ENCODE data around the gene BST2. TPM values are rescaled to one million over a fixed set of nuclear protein-coding genes. Genes with fewer than 3 reads are reported as not detected.
"Not testable (repeated sequence)": the region's sequence is repeated elsewhere in the genome, so short reads cannot be mapped to it uniquely, and the experiment has no call there.

The BST2 gene
- total RNA-seq, 2 donors from 2014 or later = 40.9 to 75.0 TPM

DNA sequence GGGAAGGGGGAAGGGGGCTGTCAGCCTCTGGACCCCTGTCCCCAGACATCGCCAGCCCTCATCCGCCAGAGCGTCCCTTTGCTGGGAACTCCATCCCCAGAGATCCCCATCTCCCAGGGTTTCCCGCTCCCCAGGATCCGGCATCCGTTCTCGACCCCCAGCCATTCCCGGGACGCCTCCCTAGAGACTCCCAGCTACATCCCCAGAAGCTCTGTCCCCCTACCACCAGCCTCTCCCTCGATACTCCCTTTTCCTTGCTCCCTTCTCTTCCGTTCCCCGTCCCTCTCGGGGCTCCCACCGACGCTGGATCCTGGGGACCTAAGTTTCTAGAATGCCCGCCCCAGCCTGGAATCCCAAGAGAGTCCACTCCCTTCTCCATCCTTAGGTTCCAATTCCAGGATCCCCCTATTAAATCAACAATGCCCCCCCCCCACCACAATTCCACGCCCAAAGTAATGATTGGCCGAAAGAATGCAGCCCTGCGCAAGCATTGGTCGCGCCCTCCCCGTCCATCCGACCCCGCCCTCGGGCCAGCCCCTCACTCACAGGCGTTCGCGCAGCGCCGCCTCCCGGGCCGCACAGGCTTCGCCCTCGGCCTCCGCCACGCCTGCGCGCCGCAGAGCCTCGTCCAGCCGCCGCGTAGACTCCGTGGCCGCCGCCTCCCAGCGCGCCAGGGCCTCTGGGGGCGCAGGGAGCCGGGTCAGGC, 14.6 kb downstream of the BST2 start:
- H3K36me3 Mint-ChIP-seq (ENCODE audit: insufficient read depth in 2 of 2) = no peaks in the 10 kb centered on the region
- DNase-seq = peak; percentile 95 to 97
- H3K27ac Mint-ChIP-seq = no peak overlapping the region
- H3K4me3 Mint-ChIP-seq = peak overlapping the region; percentile 94 to 100
- H3K4me1 Mint-ChIP-seq (ENCODE audit: low read depth) = peaks cover 18% of the 10 kb centered on the region
- peaks cover 10% of the 10 kb centered on the region for H3K27me3 Mint-ChIP-seq (ENCODE audit: low read depth)
- ATAC-seq (replicated peaks in 1 of 2) = peak; percentile 99 to 100
- H3K9me3 Mint-ChIP-seq = no peaks in the 10 kb centered on the region

DNA sequence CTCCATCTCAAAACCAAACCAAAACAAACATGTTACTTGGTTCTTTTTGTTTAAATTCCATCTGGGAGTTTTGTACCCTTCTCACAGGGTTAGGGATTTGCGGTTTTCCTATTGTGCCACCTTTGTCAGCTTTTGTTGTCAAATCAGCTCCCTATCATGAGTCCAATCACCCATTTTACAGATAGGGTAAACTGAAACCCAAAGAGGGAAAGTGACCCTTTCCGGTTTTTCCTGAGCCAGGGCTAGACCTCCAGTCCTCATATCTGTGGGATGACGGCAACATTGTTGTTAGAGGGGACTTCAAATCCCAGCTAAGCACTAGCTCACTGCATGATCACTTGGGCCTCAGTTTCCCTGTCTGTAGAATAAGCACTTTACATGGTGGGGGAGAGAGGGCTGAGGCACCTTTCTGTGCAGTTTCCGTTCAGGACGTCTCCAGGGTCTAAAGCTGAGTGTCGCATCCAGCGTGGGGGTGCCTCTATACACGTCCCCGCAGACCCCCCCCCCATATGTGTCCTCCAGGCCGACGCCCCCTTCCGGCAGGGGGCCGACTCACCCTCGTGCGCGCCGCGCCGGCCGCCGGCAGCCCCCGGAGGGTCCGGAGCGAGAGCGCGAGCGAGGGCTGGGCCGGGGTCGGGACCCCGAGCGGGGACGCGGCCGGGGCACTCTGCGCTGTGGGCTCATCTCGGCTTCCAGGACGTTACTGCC, 15.3 kb downstream of the BST2 start:
- peak; percentile 22 to 23 for DNase-seq

DNA sequence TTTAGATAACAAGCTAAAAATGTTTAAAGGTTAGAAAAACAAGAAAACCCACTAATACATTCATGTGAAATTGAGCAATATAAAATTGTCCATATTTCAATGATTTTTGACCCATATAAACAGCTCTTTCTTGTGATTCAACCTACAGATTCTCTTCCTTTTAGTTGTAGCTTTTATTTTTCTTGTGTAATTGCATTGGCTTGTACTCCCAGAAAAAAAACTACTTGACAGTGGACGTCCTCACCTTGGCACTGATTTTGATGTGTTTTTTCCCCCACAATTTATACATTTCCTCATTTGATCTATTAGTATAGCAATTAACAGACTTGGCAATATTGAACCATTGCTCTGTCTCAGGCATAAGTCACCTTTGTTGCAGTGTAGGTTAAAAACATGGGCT, 16.1 kb downstream of the BST2 start:
- ATAC-seq (replicated peaks in 1 of 2) (no peak), DNase-seq (no peak)
- H3K27ac Mint-ChIP-seq = peak overlapping the region; percentile 2
- peaks cover 12% of the 10 kb centered on the region for H3K4me1 Mint-ChIP-seq (ENCODE audit: low read depth)
- peak overlapping the region in 1 of 2 donors; percentile 34 for H3K4me3 Mint-ChIP-seq
- H3K36me3 Mint-ChIP-seq (ENCODE audit: insufficient read depth in 2 of 2) = no peaks in the 10 kb centered on the region
- H3K27me3 Mint-ChIP-seq (ENCODE audit: low read depth) = peaks cover 10% of the 10 kb centered on the region
- H3K9me3 Mint-ChIP-seq = no peaks in the 10 kb centered on the region

More for the DNA sequence above, 15.3 kb downstream of the BST2 start:
- no peak overlapping the region for H3K27ac Mint-ChIP-seq
- peak overlapping the region; percentile 94 to 100 for H3K4me3 Mint-ChIP-seq
- H3K4me1 Mint-ChIP-seq (ENCODE audit: low read depth) = peaks cover 14% of the 10 kb centered on the region
- no peaks in the 10 kb centered on the region for H3K9me3 Mint-ChIP-seq
- peak in 1 of 2 donors; percentile 6 for ATAC-seq (replicated peaks in 1 of 2)
- H3K27me3 Mint-ChIP-seq (ENCODE audit: low read depth) = peaks cover 10% of the 10 kb centered on the region
- H3K36me3 Mint-ChIP-seq (ENCODE audit: insufficient read depth in 2 of 2) = no peaks in the 10 kb centered on the region

DNA sequence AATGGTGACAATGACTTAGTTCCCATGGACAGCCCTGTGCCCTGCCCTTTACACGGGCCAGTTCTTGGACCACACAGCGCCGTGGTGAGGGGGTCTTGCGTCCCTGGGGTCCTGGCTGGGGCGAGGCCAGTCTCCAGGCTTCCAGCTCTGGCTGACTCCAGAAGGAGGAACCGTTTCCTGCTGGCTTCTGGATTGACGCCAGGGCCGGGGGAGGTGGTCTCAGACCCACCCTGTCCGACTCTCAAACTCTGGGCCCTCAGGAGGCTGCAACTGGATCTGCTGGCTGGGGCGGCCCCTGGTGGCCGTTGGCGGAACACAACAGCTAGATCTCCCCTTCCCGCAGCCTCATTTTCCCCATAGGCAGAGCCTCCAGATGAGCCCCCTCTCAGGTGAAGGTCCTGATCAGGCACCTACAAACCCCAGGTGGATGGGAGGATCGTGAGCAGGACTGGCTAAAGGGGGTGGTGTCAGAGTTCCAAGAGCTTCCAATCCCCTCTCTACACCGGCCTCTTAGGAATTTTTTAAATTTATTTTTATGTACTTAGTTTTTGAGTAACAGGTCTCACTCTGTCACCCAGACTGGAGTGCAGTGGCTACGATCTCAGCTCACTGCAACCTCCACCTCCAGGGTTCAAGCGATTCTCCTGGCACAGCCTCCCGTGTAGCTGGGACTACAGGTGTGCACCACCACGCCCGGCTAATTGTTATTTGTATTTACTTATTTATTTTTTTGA, 19.4 kb downstream of the BST2 start:
- peak; percentile 34 to 48 for ATAC-seq (replicated peaks in 1 of 2)
- Mint-ChIP-seq H3K27ac (no peak overlapping the region), H3K4me3 (no peak overlapping the region), H3K9me3 (no peaks in the 10 kb centered on the region), H3K4me1 (ENCODE audit: low read depth) (peaks cover 11% of the 10 kb centered on the region), H3K36me3 (ENCODE audit: insufficient read depth in 2 of 2) (no peaks in the 10 kb centered on the region), H3K27me3 (ENCODE audit: low read depth) (peaks cover 10% of the 10 kb centered on the region)
- peak; percentile 72 to 74 for DNase-seq

DNA sequence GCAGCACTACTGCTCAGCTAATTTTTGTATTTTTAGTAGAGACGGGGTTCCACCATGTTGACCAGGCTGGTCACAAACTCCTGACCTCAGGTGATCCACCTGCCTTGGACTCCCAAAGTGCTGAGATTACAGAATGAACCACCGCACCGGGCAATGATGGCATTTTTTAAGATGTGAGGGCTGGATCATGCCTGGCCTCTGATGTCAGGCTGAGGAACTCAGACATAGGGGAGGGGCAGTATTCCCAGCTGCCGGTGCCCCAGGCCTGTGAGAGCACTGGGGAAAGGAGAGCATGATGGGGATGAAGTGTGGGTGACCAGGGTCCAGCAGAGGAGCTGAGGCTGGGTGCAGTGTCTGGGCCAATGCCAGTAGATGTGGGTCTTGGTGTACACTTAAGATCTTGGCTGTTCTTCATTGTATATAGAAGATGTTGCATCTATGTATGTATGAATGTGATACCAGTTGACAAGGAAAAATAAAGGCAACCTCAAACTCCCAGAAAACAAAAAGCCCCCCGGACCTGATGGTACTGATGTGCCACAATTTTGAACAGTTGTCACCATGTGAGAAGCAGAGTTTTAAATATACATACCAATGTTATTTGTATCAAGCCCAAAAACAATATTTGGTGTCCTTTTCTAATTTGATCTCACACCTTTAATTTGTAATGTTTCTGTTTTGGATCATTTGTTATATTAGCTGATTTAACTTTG, 24.8 kb downstream of the BST2 start:
- Mint-ChIP-seq H3K4me1 (ENCODE audit: low read depth) (peaks cover 11% of the 10 kb centered on the region), H3K27me3 (ENCODE audit: low read depth) (peaks cover 7% of the 10 kb centered on the region), H3K27ac (no peak overlapping the region), H3K36me3 (ENCODE audit: insufficient read depth in 2 of 2) (no peaks in the 10 kb centered on the region), H3K9me3 (no peaks in the 10 kb centered on the region), H3K4me3 (no peak overlapping the region)
- DNase-seq (no peak), ATAC-seq (replicated peaks in 1 of 2) (no peak)

DNA sequence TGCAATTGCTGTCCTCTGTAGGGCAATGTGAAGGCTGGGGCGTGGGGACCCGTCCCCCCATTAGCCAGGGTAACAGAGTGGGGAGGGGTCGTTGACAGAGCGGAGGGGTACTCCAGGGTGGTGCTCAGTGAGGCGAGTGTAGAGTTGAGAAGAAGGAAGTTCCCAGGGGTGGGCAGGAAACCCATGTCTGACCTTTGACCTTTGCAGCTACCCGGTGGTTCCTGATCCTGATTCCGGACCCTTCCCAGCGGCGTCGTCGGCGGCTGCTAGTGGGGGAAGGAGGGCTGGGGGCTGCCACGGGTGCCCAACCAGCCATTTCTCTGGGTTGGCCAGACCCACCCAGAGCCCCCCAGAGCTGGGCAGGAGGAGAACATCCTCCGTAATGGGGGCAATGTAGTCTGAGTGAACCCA, 26.2 kb downstream of the BST2 start:
- DNase-seq (no peak), ATAC-seq (replicated peaks in 1 of 2) (no peak)
- H3K36me3 Mint-ChIP-seq (ENCODE audit: insufficient read depth in 2 of 2) = no peaks in the 10 kb centered on the region
- H3K9me3 Mint-ChIP-seq = no peaks in the 10 kb centered on the region
- no peak overlapping the region for H3K4me3 Mint-ChIP-seq
- H3K4me1 Mint-ChIP-seq (ENCODE audit: low read depth) = peaks cover 11% of the 10 kb centered on the region
- H3K27me3 Mint-ChIP-seq (ENCODE audit: low read depth) = peaks cover 7% of the 10 kb centered on the region
- no peak overlapping the region for H3K27ac Mint-ChIP-seq

DNA sequence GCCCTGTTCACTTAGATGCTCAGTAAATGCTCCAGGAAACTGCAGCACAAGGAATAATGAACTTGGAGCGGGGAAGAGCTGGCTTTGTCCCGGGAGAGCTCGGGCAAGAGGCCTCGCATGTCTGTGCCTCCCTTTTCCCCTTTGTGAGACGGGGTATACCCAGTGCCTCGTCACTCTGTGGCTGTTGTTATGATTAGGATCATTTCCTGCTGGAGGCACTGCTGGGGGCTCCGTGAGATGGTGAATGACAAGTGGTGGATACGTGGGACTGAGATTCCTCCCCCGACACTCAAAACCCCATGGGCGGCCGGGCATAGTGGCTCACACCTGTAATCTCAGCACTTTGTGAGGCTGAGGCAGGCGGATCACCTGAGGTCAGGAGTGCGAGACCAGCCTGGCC, 27.2 kb downstream of the BST2 start:
- H3K27me3 Mint-ChIP-seq (ENCODE audit: low read depth) = peaks cover 7% of the 10 kb centered on the region
- no peaks in the 10 kb centered on the region for H3K9me3 Mint-ChIP-seq
- no peak for ATAC-seq (replicated peaks in 1 of 2)

DNA sequence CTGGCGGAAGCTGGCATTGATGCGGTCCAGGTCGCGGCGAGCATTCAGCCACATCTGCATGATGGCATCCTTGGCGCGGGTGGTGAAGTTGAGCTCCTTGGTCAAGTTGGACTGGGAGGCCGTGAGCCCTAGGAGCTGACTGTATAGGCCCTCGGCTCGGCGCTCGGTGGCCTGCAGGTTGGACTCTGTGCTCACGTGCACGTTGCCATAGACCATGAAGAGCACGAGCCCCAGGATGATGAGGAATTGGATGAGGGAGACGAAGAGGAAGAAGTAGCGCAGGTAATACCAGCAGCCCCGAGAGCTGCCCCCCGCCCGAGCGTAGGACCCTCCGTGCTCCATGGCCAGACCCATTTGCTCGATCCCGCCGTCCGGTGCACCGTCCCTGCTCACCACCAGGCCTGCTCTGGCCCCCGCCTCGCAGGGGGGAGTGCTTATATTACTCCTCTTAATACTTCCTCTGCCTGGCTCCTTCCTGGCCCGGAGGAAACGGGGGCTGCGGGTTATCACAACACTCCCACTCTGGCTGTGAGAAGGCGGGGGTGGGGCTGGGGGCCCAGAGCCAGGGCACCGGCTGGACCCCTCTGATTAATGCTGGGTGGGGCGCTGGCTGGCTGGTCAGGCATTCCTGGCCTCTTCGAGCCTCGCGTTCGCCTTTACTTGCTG, 28.4 kb downstream of the BST2 start, which contains the start of gene PLVAP:
Gene PLVAP (minus strand): TSS at position 408 of the 666 bp plus-strand sequence. CDS start 54 bp downstream, at position 354.
- no peaks in the 10 kb centered on the region for H3K36me3 Mint-ChIP-seq (ENCODE audit: insufficient read depth in 2 of 2)
- no peak within 1 kb of the TSS for H3K27ac Mint-ChIP-seq
- DNase-seq = no peak
- H3K4me1 Mint-ChIP-seq (ENCODE audit: low read depth) = no peaks in the 10 kb centered on the region
- H3K27me3 Mint-ChIP-seq (ENCODE audit: low read depth) = peaks cover 7% of the 10 kb centered on the region
- H3K4me3 Mint-ChIP-seq = no peak within 1 kb of the TSS
- no peak for ATAC-seq (replicated peaks in 1 of 2)
- H3K9me3 Mint-ChIP-seq = no peaks in the 10 kb centered on the region

More for the DNA sequence above, 27.2 kb downstream of the BST2 start:
- Mint-ChIP-seq H3K4me3 (no peak overlapping the region), H3K4me1 (ENCODE audit: low read depth) (peaks cover 11% of the 10 kb centered on the region), H3K27ac (no peak overlapping the region), H3K36me3 (ENCODE audit: insufficient read depth in 2 of 2) (no peaks in the 10 kb centered on the region)
- no peak for DNase-seq

DNA sequence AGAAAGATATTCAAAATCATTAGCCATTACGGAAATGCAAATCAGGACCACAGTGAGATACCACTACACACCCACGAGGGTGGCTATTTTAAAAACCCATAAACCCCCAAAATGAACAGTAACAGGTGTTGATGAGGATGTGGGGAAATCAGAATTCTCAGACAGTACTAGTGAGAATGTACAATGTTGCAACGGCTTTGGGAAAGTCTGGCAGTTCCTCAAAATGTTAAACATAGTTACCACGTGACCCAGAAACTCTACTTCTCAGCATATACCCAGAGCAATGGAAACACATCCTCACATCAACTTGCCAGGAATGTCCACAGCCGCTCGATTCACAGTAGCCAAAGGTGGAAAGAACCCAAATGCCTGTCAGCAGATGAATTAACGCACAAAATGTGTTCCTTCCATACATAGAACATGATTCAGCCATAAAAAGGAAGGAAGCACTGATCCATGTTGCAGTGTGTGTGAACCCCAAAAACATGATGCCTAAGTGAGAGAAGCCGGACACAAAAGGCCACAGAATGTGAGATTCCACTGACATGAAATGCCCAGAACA, 35.3 kb downstream of the BST2 start:
- peaks cover 8% of the 10 kb centered on the region for H3K27me3 Mint-ChIP-seq (ENCODE audit: low read depth)
- H3K27ac Mint-ChIP-seq = no peak overlapping the region
- H3K4me3 Mint-ChIP-seq = no peak overlapping the region
- H3K9me3 Mint-ChIP-seq = no peaks in the 10 kb centered on the region
- no peak for DNase-seq
- H3K36me3 Mint-ChIP-seq (ENCODE audit: insufficient read depth in 2 of 2) = no peaks in the 10 kb centered on the region
- peaks cover 4% of the 10 kb centered on the region for H3K4me1 Mint-ChIP-seq (ENCODE audit: low read depth)
- no peak for ATAC-seq (replicated peaks in 1 of 2)

DNA sequence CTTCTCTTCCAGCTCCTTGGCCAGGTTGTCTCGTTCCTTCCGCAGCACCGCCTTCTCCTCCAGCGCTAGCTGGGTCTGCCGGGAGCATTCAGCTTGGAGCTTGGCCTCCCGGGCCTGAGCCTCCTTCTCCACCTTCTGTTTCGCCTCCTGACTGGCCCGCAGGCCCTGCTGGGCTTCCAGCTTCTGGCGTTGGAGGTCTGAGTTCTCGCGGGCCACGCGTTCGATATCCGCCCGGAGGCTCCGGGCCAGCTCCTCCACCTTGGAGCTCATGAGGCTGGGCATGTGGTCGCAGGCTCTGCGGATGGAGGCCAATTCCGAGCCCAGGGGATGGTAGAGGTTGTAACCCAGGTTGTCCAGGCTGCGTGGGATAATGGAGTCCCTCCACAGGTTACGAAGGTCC, 40.1 kb downstream of the BST2 start:
- no peak for DNase-seq
- Mint-ChIP-seq H3K4me3 (no peak overlapping the region), H3K36me3 (ENCODE audit: insufficient read depth in 2 of 2) (no peaks in the 10 kb centered on the region), H3K9me3 (no peaks in the 10 kb centered on the region), H3K27me3 (ENCODE audit: low read depth) (peaks cover 5% of the 10 kb centered on the region), H3K27ac (no peak overlapping the region), H3K4me1 (ENCODE audit: low read depth) (peaks cover 4% of the 10 kb centered on the region)
- no peak for ATAC-seq (replicated peaks in 1 of 2)

DNA sequence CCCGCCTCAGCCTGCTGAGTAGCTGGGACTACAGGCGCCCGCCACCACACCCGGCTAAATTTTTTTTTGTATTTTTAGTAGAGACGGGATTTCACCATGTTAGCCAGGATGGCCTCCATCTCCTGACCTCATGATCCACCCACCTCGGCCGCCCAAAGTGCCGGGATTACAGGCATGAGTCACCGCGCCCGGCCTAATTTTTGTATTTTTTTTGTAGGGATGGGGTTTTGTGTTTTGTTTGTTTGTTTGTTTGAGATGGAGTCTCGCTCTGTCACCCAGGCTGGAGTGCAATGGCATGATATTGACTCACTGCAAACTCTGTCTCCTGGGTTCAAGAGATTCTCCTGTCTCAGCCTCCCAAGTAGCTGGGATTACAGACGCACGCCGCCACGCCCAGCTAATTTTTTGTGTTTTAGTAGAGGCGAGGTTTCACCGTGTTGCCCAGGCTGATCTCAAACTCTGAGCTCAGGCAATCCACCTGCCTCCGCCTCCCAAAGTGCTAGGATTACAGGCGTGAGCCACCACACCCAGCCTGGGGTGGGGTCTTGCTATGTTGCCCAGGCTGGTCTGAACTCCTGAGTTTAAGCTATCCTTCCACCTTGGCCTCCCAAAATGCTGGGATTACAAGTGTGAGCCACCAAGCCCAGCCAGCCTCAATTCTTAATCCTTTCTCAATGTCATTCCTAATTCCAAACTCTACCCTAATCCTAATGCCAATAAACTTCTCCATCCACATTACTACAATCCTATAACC, 41.4 kb downstream of the BST2 start:
- ATAC-seq (replicated peaks in 1 of 2); DNase-seq; H3K9me3 Mint-ChIP-seq; H3K4me1 Mint-ChIP-seq (ENCODE audit: low read depth); H3K36me3 Mint-ChIP-seq (ENCODE audit: insufficient read depth in 2 of 2); H3K4me3 Mint-ChIP-seq; H3K27ac Mint-ChIP-seq; H3K27me3 Mint-ChIP-seq (ENCODE audit: low read depth): not testable (repeated sequence)

All from activated T-cell treated with anti-CD3 and anti-CD28 coated beads, Interleukin-2, amount 50 U/mL, for 72 hours (primary cell).